ENCODE results near the gene PIK3C2G.

PIK3C2G gene

GRCh38 chr12:18651525-18651924 is 390.2 kb downstream of the PIK3C2G start:
- Histone ChIP-seq H3K9me3 (ENCODE audit: low read length) (no peaks in the 10 kb centered on the region), H3K4me1 (ENCODE audit: insufficient read depth, low read length) (no peaks in the 10 kb centered on the region), H3K27me3 (ENCODE audit: control insufficient read depth in 1 of 2, insufficient read depth in 2 of 2, low read length in 2 of 2) (no peaks in the 10 kb centered on the region), H3K36me3 (ENCODE audit: insufficient read depth, low read length) (no peaks in the 10 kb centered on the region), H3K4me3 (ENCODE audit: low read depth in 1 of 2, low read length in 2 of 2) (no peak overlapping the region), H3K27ac (ENCODE audit: low read depth, low read length) (no peak overlapping the region), H3K9ac (ENCODE audit: low read length) (no peak overlapping the region)

- no peaks in the 10 kb centered on the region for H3K36me3 ChIP-seq (ENCODE audit: insufficient read depth, low read length)
- H3K27me3 ChIP-seq (ENCODE audit: control insufficient read depth in 1 of 2, insufficient read depth in 2 of 2, low read length in 2 of 2) = no peaks in the 10 kb centered on the region
- H3K9me3 ChIP-seq (ENCODE audit: low read length) = no peaks in the 10 kb centered on the region
- H3K9ac ChIP-seq (ENCODE audit: low read length) = no peak overlapping the region
- H3K4me1 ChIP-seq (ENCODE audit: insufficient read depth, low read length) = no peaks in the 10 kb centered on the region
- H3K4me3 ChIP-seq (ENCODE audit: low read depth in 1 of 2, low read length in 2 of 2) = no peak overlapping the region
- H3K27ac ChIP-seq (ENCODE audit: low read depth, low read length) = no peak overlapping the region
Measured at GRCh38 chr12:18652596-18652995, 391.3 kb downstream of the PIK3C2G start.

- no peak overlapping the region for H3K4me3 ChIP-seq (ENCODE audit: low read depth in 1 of 2, low read length in 2 of 2)
- no peaks in the 10 kb centered on the region for H3K27me3 ChIP-seq (ENCODE audit: control insufficient read depth in 1 of 2, insufficient read depth in 2 of 2, low read length in 2 of 2)
Measured at GRCh38 chr12:18653465-18653864, 392.1 kb downstream of the PIK3C2G start.

GRCh38 chr12:18655351-18655750 is 394.0 kb downstream of the PIK3C2G start:
- Histone ChIP-seq H3K36me3 (ENCODE audit: insufficient read depth, low read length) (no peaks in the 10 kb centered on the region), H3K27ac (ENCODE audit: low read depth, low read length) (no peak overlapping the region), H3K4me1 (ENCODE audit: insufficient read depth, low read length) (no peaks in the 10 kb centered on the region), H3K27me3 (ENCODE audit: control insufficient read depth in 1 of 2, insufficient read depth in 2 of 2, low read length in 2 of 2) (no peaks in the 10 kb centered on the region), H3K9me3 (ENCODE audit: low read length) (peaks cover 4% of the 10 kb centered on the region), H3K9ac (ENCODE audit: low read length) (no peak overlapping the region), H3K4me3 (ENCODE audit: low read depth in 1 of 2, low read length in 2 of 2) (no peak overlapping the region)

More at GRCh38 chr12:18653465-18653864, 392.1 kb downstream of the PIK3C2G start:
- no peak overlapping the region for H3K9ac ChIP-seq (ENCODE audit: low read length)
- H3K4me1 ChIP-seq (ENCODE audit: insufficient read depth, low read length) = no peaks in the 10 kb centered on the region
- H3K9me3 ChIP-seq (ENCODE audit: low read length) = no peaks in the 10 kb centered on the region
- no peaks in the 10 kb centered on the region for H3K36me3 ChIP-seq (ENCODE audit: insufficient read depth, low read length)
- no peak overlapping the region for H3K27ac ChIP-seq (ENCODE audit: low read depth, low read length)

GRCh38 chr12:18658179-18658578 is 396.9 kb downstream of the PIK3C2G start:
- Histone ChIP-seq H3K4me3 (ENCODE audit: low read depth in 1 of 2, low read length in 2 of 2) (no peak overlapping the region), H3K9ac (ENCODE audit: low read length) (no peak overlapping the region), H3K27ac (ENCODE audit: low read depth, low read length) (no peak overlapping the region), H3K4me1 (ENCODE audit: insufficient read depth, low read length) (no peaks in the 10 kb centered on the region), H3K9me3 (ENCODE audit: low read length) (peaks cover 6% of the 10 kb centered on the region), H3K36me3 (ENCODE audit: insufficient read depth, low read length) (no peaks in the 10 kb centered on the region), H3K27me3 (ENCODE audit: control insufficient read depth in 1 of 2, insufficient read depth in 2 of 2, low read length in 2 of 2) (no peaks in the 10 kb centered on the region)

GRCh38 chr12:18658829-18659228 is 397.5 kb downstream of the PIK3C2G start:
- no peak overlapping the region for H3K27ac ChIP-seq (ENCODE audit: low read depth, low read length)
- no peaks in the 10 kb centered on the region for H3K27me3 ChIP-seq (ENCODE audit: control insufficient read depth in 1 of 2, insufficient read depth in 2 of 2, low read length in 2 of 2)
- no peak overlapping the region for H3K9ac ChIP-seq (ENCODE audit: low read length)
- no peaks in the 10 kb centered on the region for H3K36me3 ChIP-seq (ENCODE audit: insufficient read depth, low read length)
- H3K4me1 ChIP-seq (ENCODE audit: insufficient read depth, low read length) = no peaks in the 10 kb centered on the region
- H3K4me3 ChIP-seq (ENCODE audit: low read depth in 1 of 2, low read length in 2 of 2) = no peak overlapping the region
- H3K9me3 ChIP-seq (ENCODE audit: low read length) = peaks cover 6% of the 10 kb centered on the region

- no peaks in the 10 kb centered on the region for H3K4me1 ChIP-seq (ENCODE audit: insufficient read depth, low read length)
- H3K27ac ChIP-seq (ENCODE audit: low read depth, low read length) = no peak overlapping the region
- H3K4me3 ChIP-seq (ENCODE audit: low read depth in 1 of 2, low read length in 2 of 2) = no peak overlapping the region
- no peak overlapping the region for H3K9ac ChIP-seq (ENCODE audit: low read length)
- no peaks in the 10 kb centered on the region for H3K9me3 ChIP-seq (ENCODE audit: low read length)
- no peaks in the 10 kb centered on the region for H3K27me3 ChIP-seq (ENCODE audit: control insufficient read depth in 1 of 2, insufficient read depth in 2 of 2, low read length in 2 of 2)
- no peaks in the 10 kb centered on the region for H3K36me3 ChIP-seq (ENCODE audit: insufficient read depth, low read length)
Measured at GRCh38 chr12:18676141-18676540, 414.8 kb downstream of the PIK3C2G start.

- Histone ChIP-seq H3K36me3 (ENCODE audit: insufficient read depth, low read length) (no peaks in the 10 kb centered on the region), H3K27me3 (ENCODE audit: control insufficient read depth in 1 of 2, insufficient read depth in 2 of 2, low read length in 2 of 2) (no peaks in the 10 kb centered on the region), H3K9ac (ENCODE audit: low read length) (no peak overlapping the region), H3K4me3 (ENCODE audit: low read depth in 1 of 2, low read length in 2 of 2) (no peak overlapping the region), H3K27ac (ENCODE audit: low read depth, low read length) (no peak overlapping the region), H3K4me1 (ENCODE audit: insufficient read depth, low read length) (no peaks in the 10 kb centered on the region), H3K9me3 (ENCODE audit: low read length) (no peaks in the 10 kb centered on the region)
Measured at GRCh38 chr12:18676996-18677588, 415.8 kb downstream of the PIK3C2G start.

GRCh38 chr12:18681818-18682217 is 420.5 kb downstream of the PIK3C2G start:
- Histone ChIP-seq H3K4me3 (ENCODE audit: low read depth in 1 of 2, low read length in 2 of 2) (no peak overlapping the region), H3K36me3 (ENCODE audit: insufficient read depth, low read length) (no peaks in the 10 kb centered on the region), H3K9me3 (ENCODE audit: low read length) (no peaks in the 10 kb centered on the region), H3K9ac (ENCODE audit: low read length) (no peak overlapping the region), H3K27me3 (ENCODE audit: control insufficient read depth in 1 of 2, insufficient read depth in 2 of 2, low read length in 2 of 2) (no peaks in the 10 kb centered on the region), H3K4me1 (ENCODE audit: insufficient read depth, low read length) (no peaks in the 10 kb centered on the region), H3K27ac (ENCODE audit: low read depth, low read length) (no peak overlapping the region)

- Histone ChIP-seq H3K36me3 (ENCODE audit: insufficient read depth, low read length) (no peaks in the 10 kb centered on the region), H3K4me3 (ENCODE audit: low read depth in 1 of 2, low read length in 2 of 2) (no peak overlapping the region), H3K4me1 (ENCODE audit: insufficient read depth, low read length) (no peaks in the 10 kb centered on the region), H3K27ac (ENCODE audit: low read depth, low read length) (no peak overlapping the region), H3K27me3 (ENCODE audit: control insufficient read depth in 1 of 2, insufficient read depth in 2 of 2, low read length in 2 of 2) (no peaks in the 10 kb centered on the region), H3K9me3 (ENCODE audit: low read length) (no peaks in the 10 kb centered on the region), H3K9ac (ENCODE audit: low read length) (no peak overlapping the region)
Measured at GRCh38 chr12:18683327-18684013, 422.2 kb downstream of the PIK3C2G start.

GRCh38 chr12:18684430-18684829 is 423.1 kb downstream of the PIK3C2G start:
- no peak overlapping the region for H3K9ac ChIP-seq (ENCODE audit: low read length)
- no peaks in the 10 kb centered on the region for H3K27me3 ChIP-seq (ENCODE audit: control insufficient read depth in 1 of 2, insufficient read depth in 2 of 2, low read length in 2 of 2)
- no peak overlapping the region for H3K4me3 ChIP-seq (ENCODE audit: low read depth in 1 of 2, low read length in 2 of 2)
- no peak overlapping the region for H3K27ac ChIP-seq (ENCODE audit: low read depth, low read length)
- no peaks in the 10 kb centered on the region for H3K4me1 ChIP-seq (ENCODE audit: insufficient read depth, low read length)
- no peaks in the 10 kb centered on the region for H3K36me3 ChIP-seq (ENCODE audit: insufficient read depth, low read length)
- H3K9me3 ChIP-seq (ENCODE audit: low read length) = no peaks in the 10 kb centered on the region

GRCh38 chr12:18689771-18690170 is 428.5 kb downstream of the PIK3C2G start:
- H3K9ac ChIP-seq (ENCODE audit: low read length) = no peak overlapping the region
- H3K4me3 ChIP-seq (ENCODE audit: low read depth in 1 of 2, low read length in 2 of 2) = no peak overlapping the region
- no peaks in the 10 kb centered on the region for H3K27me3 ChIP-seq (ENCODE audit: control insufficient read depth in 1 of 2, insufficient read depth in 2 of 2, low read length in 2 of 2)
- no peaks in the 10 kb centered on the region for H3K36me3 ChIP-seq (ENCODE audit: insufficient read depth, low read length)
- no peaks in the 10 kb centered on the region for H3K9me3 ChIP-seq (ENCODE audit: low read length)
- H3K27ac ChIP-seq (ENCODE audit: low read depth, low read length) = no peak overlapping the region
- no peaks in the 10 kb centered on the region for H3K4me1 ChIP-seq (ENCODE audit: insufficient read depth, low read length)

Measured in muscle layer of colon (tissue), 2 donors.